GM19467 (cell line): ENCODE data around the gene ATPAF1.

Experiments
- ATAC-seq: cut with Tn5 transposase; IDR thresholded peaks from one replicate; pipeline ENCODE4 v1.9.1; 2021; ENCODE audit warnings: mild to moderate bottlenecking, moderate library complexity; ENCODE audit not compliant: unreplicated experiment

Gene ATPAF1

GRCh38 chr1:46596036-46596435 is 72.1 kb downstream of the ATPAF1 start:
- ATAC-seq = no peak

GRCh38 chr1:46595127-46595526 is 73.0 kb downstream of the ATPAF1 start:
- ATAC-seq = no peak

- no peak for ATAC-seq
These were observed 74.1 kb downstream of the ATPAF1 start for GRCh38 chr1:46594063-46594462.

- no peak for ATAC-seq
These were observed 75.3 kb downstream of the ATPAF1 start for GRCh38 chr1:46592823-46593222.

- ATAC-seq = no peak
These were observed 78.6 kb downstream of the ATPAF1 start for GRCh38 chr1:46589529-46589928.

- no peak for ATAC-seq
These were observed 81.1 kb downstream of the ATPAF1 start for GRCh38 chr1:46587069-46587468.

GRCh38 chr1:46585312-46585938 is 82.7 kb downstream of the ATPAF1 start:
- no peak for ATAC-seq

- no peak for ATAC-seq
These were observed 84.7 kb downstream of the ATPAF1 start for GRCh38 chr1:46583494-46583893.

- no peak for ATAC-seq
These were observed 85.2 kb downstream of the ATPAF1 start for GRCh38 chr1:46582972-46583371.
